Transverse colon (tissue), 3 donors: Measurements from ENCODE around the gene LAMC1.

Experiments
- EP300 ChIP-seq: sonication (generic); formaldehyde crosslinking; IDR thresholded peaks from one replicate; pipeline ENCODE4 v1.6.1; 2017; ENCODE audit warnings: antibody characterized with exemption, low read depth
- POLR2A ChIP-seq: fragments of 450-650 bp; IDR thresholded peaks from one replicate; pipeline ENCODE4 v1.6.1; 2016; ENCODE audit warnings: antibody characterized with exemption, mild to moderate bottlenecking, moderate library complexity
- TF ChIP-seq, protein P1 (sequence below), 5 experiments: fragments of 200-600 bp in 3 of 5; fragments of 450-650 bp in 2 of 5; sonication (generic) in 3 of 5; IDR thresholded peaks; 1 replicate in 2 of 5; 2 replicates in 3 of 5; pipeline ENCODE4 v1.5.1; 2016 to 2017; ENCODE audit warnings: antibody characterized with exemption in 5 of 5, inconsistent platforms in 3 of 5, mild to moderate bottlenecking in 2 of 5, moderate library complexity in 1 of 5

DNA sequence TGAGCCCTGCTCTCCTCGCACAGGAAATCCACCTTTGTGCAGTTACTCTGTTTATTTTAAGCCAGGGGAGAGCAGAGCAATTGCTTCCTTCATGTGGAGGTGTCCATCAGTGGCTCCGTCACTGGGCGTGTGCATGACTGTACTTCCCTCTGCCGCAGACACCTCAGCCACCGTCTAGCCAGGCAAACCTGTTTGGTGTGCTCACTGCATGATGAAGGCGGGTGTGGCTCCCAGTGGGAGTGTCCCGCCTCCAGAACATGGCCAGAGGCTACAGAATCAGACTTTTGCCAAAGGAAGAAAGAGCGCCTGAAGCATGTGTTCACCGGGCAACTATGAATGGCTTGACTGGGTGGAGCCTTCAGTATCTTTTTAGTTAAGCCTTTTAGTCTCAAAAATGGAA, 136.7 kb downstream of the LAMC1 start:
- TF ChIP-seq EP300 (no peak), POLR2A (no peak)
- TF ChIP-seq, protein P1, sequence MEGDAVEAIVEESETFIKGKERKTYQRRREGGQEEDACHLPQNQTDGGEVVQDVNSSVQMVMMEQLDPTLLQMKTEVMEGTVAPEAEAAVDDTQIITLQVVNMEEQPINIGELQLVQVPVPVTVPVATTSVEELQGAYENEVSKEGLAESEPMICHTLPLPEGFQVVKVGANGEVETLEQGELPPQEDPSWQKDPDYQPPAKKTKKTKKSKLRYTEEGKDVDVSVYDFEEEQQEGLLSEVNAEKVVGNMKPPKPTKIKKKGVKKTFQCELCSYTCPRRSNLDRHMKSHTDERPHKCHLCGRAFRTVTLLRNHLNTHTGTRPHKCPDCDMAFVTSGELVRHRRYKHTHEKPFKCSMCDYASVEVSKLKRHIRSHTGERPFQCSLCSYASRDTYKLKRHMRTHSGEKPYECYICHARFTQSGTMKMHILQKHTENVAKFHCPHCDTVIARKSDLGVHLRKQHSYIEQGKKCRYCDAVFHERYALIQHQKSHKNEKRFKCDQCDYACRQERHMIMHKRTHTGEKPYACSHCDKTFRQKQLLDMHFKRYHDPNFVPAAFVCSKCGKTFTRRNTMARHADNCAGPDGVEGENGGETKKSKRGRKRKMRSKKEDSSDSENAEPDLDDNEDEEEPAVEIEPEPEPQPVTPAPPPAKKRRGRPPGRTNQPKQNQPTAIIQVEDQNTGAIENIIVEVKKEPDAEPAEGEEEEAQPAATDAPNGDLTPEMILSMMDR (IDR thresholded peaks at IDR 0.05): no peak
